ENCODE data around the gene MSH5.

Gene MSH5

GRCh38 chr6:31762878-31763618 is 23.2 kb downstream of the MSH5 start:
- DNase-seq, result no peak

DNA sequence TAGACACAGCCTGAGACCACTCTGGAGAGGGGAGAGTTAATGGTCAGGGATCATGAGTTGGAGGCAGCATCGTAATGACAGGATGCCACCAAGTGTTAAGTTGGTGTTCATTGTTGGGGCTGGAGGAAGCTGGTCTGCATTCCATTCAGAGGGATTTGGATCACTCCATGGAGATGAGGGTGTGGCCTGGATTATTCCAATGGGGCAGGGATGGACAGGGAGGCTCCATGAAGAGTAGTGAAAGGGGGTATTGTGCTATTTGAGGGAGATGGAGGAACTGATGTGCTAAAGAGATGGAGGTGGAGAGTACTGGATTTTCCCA is 23.8 kb downstream of the MSH5 start:
- no peak for DNase-seq

- no peak for DNase-seq
These were observed 24.4 kb downstream of the MSH5 start for GRCh38 chr6:31764198-31764597.

GRCh38 chr6:31765559-31765909 is 25.7 kb downstream of the MSH5 start:
- no peak for DNase-seq

- DNase-seq, result no peak
These were observed 26.3 kb downstream of the MSH5 start for GRCh38 chr6:31765910-31766794.

GRCh38 chr6:31767096-31767645 is 27.4 kb downstream of the MSH5 start:
- DNase-seq, result no peak

DNA sequence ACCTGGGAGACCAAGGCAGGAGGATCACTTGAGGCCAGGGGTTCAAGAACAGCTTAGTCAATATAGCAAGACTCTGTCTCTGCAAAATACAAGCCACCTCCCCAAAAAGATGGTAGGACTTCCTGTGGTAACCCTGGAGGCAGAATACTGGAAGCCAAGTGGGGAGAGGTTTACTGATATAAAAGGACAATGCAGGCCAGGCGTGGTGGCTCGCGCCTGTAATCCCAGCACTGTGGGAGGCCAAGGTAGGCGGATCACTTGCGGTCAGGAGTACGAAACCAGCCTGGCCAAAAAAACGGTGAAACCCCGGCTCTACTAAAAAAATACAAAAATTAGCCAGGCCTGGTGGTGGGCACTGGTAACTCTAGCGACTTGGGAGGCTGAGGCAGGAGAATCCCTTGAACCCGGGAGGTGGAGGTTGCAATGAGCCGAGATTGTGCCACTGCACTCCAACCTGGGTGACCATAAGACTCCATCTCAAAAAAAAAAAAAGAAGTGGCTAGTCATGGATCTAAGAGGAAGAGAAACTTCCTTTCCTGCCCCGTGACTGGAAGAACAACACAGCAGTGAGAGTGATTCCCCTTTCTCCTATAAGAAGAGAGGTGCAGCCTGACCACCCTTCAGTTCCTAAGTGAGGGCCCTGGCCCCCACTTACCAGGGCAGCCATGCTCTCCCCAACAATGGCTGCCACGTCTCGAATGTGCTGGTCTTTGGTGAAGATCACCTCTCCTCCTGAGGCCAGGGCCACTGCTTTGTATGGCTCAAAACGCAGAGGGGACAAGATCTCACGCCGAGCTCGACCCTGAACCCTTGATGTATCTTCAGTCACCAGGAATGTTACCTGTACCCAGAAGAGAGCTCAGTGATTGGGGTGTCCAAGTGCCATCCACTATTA is 28.8 kb downstream of the MSH5 start:
- no peak for DNase-seq

GRCh38 chr6:31769684-31770371 is 30.0 kb downstream of the MSH5 start:
- DNase-seq, result peak; percentile 90 to 91

DNA sequence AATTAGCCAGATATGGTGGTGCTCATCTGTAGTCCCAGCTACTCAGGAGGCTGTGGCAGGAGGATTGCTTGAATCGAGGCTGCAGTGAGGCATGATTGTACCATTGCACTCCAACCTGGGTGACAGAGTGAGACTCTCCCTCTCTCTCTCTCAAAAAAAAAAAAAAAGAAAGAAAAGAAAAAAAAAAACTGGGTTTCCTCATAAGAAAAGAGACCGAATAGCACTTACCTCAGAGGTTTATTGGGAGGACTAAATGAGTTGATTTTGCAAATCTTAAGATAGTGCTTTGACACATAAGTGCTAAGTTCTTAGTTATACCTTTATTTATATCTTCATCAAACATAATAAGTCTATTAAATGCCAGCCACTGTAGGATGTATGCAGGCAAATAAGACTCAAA is 31.1 kb downstream of the MSH5 start:
- DNase-seq, result no peak

DNA sequence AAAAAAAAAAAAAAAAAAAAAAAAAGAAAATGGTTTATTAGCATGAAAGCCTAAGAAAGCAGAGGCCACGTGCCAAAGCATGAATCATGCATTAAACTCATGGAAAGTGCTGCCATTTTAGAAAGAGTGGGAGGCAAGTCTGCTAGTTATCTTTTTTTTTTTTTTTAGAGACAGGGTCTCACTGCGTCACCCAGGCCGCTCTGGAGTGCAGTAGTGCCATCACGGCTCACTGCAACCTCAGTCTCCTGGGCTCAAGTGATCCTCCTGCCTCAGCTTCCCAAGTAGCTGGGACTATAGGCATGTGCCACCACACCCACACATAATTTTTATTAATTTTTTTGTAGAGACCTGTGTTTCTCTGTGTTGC is 32.2 kb downstream of the MSH5 start:
- no peak for DNase-seq

DNA sequence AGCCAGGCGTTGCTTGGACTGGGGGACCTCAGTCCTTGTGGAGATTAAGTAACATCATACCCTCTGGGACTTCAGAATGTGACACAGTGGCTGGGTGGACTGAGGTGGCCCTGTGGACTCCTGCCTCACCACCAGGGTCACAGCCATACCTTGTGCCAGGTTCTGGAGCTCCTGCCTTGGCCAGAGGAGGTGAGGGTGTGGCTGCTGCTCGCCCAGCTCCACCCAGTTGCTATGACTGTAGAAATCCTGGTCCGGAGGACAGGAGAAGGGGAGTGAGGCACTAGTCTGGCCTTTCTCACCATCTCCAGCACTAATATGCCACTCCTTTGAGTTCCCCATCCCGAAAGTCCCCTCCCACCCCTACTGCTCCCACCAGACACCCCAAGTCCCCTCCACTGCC is 35.4 kb downstream of the MSH5 start:
- DNase-seq, result no peak

DNA sequence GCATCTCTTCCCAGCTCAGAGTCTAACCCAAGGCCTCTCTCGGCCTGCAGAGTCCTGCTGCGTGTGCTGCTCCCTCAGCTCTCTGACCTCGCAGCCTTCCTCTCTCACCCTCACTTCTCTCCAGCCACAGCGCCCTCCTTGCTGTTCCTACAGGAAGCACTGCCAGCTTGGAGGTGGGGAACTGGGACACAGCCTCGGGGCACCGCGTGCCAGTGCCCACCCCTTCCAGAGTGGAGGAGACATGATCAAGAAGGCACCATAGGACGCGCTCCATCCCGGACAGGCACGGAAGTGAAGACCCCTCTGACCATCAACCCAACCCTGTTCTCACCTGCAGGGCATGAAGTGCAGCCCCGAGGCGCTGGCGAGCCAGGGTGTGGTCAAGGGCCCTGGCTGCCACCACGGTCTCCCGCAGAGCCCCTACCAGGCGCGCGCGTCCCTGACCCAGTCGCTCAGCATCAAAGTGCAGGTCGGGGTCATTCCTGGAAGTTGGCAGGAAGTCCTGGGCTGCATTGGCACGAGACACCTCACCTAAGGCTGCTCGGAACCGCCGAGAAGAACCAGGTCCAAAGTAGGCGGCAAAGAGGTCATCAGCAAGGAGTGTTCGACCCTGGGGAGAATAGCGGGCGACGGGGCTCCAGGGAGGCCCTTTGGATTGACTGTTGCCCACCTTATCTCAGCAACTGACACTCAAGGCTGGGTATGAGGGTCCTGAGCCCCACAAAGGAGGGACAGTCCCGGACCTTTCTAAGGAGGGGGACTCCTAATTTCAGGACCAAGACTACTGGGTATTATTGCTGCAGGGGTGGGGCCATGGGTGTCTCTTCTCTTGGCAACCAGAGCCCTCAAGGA is 36.1 kb downstream of the MSH5 start:
- DNase-seq, result no peak

DNA sequence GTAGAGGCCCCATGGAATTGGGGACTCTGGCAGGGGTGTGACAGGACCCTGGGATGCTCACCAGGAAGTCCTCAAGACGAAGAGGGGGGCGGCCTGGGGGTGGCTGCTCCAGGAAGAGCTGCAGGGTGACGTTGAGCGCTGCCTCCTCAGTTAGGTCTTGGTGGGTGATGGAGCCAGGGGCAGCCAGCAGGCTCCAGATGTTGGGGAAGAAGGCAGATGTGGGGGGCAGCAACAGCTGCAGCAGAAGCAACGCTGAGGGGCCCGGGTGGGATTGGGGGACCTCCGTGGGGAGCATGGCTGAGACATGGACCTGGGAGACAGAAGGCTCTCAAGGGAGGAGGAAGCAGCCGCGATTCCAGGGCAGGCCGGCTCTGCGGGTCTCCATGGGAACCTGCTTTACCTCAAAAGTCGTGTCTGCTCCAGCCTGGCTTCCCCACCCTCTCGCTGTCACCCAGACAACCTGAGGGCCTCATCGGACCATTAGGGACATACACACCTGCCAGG is 36.7 kb downstream of the MSH5 start:
- peak in 1 of 2 experiments; percentile 45 for DNase-seq

- peak; percentile 87 to 88 for DNase-seq
These were observed 37.3 kb downstream of the MSH5 start, which contains the start of gene VWA7 for GRCh38 chr6:31776989-31777666. Gene VWA7, minus strand, starts transcription at chr6:31777328. Its CDS starts 549 bp downstream, at chr6:31776779.

DNA sequence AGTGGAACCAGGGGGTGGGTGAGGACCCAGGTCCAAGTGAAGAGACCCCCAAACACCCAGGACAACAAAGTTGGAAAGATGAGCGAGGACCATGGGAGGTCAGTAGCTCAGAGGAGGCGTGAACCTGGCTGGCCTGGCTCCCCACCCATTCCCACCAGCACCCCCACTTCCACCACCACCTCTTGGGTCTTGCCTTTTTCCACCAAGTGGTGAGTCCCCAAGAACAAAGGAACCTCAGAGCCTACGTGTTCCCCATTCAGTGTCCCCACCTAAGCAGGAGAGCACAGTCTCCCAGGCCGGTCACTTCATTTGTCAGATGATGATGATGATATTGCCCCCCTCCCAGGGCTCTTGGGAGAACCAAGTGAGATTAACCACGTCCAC is 37.9 kb downstream of the MSH5 start:
- no peak for DNase-seq

DNA sequence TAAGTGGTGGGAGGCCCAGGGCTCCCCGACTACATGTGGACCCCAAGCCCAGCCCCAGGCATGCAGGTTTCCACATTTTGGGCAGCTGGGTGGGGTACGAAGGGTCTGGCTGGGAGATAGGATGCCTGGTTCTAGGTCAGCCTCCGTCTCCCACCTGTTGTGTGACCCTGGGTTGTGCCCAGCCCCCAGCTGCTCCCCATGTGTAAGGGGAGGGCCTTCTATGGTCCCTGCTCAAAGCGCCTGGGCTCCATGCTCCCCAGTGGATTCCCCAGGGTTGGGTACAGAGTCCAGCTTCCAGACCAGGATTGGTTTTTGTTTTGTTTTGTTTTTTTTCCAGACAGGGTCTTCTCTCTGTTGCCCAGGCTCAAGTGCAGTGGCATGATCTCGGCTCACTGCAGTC is 38.4 kb downstream of the MSH5 start:
- DNase-seq, result no peak

DNA sequence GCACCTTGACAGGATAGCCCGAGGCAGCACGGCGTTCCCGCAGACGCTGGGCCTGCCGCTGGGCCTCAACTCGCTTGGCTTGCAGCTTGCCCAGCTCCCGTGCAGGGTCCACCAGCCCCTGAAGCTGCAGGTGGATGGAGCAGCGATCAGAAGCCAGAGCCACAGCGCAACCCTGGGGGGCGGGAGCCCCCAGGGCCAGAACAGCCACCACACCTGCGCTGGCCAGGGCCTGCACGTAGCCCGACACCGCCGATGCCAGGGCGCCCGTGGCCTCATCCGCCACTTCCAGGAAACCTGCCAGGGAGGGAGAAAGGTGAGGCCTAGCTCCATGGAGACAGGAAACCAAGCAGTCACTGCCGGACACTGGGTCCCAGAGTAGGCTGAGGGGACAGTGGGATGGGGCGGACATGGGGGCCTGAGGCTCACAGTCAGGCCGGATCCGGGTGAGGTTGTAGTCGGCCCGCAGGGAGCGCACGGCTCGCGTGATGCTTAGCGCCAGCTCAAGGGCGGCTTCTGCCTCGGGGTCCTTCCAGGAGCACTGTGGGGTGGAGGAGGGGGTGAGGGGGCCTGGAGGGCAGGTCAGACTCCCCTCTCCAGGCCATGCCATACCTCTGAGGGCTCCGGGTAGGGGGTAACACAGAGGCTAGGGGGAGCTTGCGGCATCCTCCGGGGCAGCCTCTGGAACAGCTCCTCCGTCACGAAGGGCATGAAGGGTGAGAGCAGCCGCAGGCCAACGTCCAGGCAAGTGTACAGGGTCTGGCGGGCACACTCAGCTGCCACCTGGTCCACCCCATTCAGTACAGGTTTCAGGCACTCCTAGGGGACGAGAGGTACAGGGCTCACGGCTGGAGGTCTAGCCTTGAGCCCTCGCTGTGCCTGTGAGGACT is 39.4 kb downstream of the MSH5 start:
- no peak for DNase-seq

GRCh38 chr6:31779908-31780307 is 40.1 kb downstream of the MSH5 start:
- DNase-seq, result no peak

DNA sequence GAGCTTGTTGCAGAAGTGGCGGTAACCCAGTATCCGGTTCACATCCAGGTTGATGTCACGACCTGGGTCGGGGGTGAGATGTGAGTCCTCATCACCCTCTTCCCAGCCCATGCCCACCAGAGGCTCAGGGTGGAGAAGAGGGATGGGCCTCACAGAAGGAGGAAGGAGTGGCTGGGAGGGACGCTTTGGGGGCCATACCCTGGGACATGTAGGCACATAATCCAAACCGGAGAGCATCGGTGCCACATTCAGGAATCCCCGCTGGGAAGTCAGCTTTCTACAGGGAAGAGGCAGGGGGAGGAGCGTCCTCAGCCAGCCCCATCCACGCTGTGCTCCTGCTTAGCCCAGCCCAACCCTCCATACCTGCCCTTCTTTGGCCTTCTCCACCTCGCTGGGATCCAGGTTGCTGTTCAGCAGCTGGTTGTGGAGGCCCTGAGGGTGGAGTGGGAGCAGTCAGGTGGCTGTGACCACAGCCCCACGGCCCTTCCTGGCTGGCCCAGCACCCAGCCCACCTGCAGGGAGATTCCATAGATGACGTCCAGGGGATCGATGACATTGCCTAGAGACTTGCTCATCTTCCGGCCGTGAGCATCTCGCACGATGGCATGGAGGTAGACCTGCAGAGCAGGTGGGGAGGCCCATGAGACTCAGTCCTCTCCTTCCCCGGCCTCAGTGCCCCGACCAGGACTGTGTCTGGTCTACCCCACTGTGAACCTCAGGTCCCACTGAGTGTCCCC is 40.9 kb downstream of the MSH5 start:
- DNase-seq, result no peak

Data from activated T-cell treated with anti-CD3 and anti-CD28 coated beads, Interleukin-2, amount 50 U/mL, for 48 hours (primary cell).